HCT116 (cell line): ENCODE data around the gene CYGB.

Experiments used
- CTCF ChIP-seq, 3 experiments: fragments of 200-600 bp in 1 of 3; sonication (generic) in 1 of 3; IDR thresholded peaks in 2 of 3; conservative IDR thresholded peaks in 1 of 3; 2 replicates each; pipeline ENCODE4 v1.5.1; 2012 to 2017; ENCODE audit warnings: low read depth in 2 of 3, low read length in 2 of 3, antibody characterized with exemption in 1 of 3, borderline replicate concordance in 1 of 3, control low read depth in 1 of 3, mild to moderate bottlenecking in 1 of 3, mixed read lengths in 1 of 3, mixed run types in 1 of 3, moderate library complexity in 1 of 3; ENCODE audit not compliant: insufficient read depth in 1 of 3
- EGR1 ChIP-seq: IDR thresholded peaks from 2 replicates; pipeline ENCODE4 v1.6.1; 2012; ENCODE audit warnings: low read depth
- EZH2 ChIP-seq: fragments of 200-600 bp; sonication (generic); IDR thresholded peaks from 2 replicates; pipeline ENCODE4 v1.6.1; 2017; ENCODE audit warnings: antibody characterized with exemption, mixed run types
- EZH2phosphoT487 ChIP-seq: fragments of 200-600 bp; IDR thresholded peaks from 2 replicates; pipeline ENCODE4 v1.6.1; 2018; ENCODE audit warnings: antibody characterized with exemption, borderline replicate concordance
- MAX ChIP-seq: IDR thresholded peaks from 2 replicates; pipeline ENCODE4 v1.6.1; 2012
- POLR2A ChIP-seq: IDR thresholded peaks from 2 replicates; pipeline ENCODE4 v1.7.0; 2011; ENCODE audit warnings: borderline replicate concordance; ENCODE audit not compliant: insufficient read depth, insufficient read length; ENCODE audit errors: extremely low read depth
- POLR2AphosphoS5 ChIP-seq: IDR thresholded peaks from 2 replicates; pipeline ENCODE4 v1.6.1; 2011; ENCODE audit warnings: mild to moderate bottlenecking, low read depth, low read length, moderate library complexity
- REST ChIP-seq: IDR thresholded peaks from 2 replicates; pipeline ENCODE4 v1.6.1; 2012; ENCODE audit warnings: low read depth
- YY1 ChIP-seq: IDR thresholded peaks from 2 replicates; pipeline ENCODE4 v1.6.1; 2011; ENCODE audit warnings: low read length, low read depth, moderate library complexity, mild to moderate bottlenecking; ENCODE audit not compliant: insufficient replicate concordance; ENCODE audit errors: extremely low read depth
- ZNF274 ChIP-seq: fragments of 200-500 bp; sonication (Bioruptor generic); IDR thresholded peaks from 2 replicates; pipeline ENCODE4 v1.6.1; 2014; ENCODE audit warnings: mild to moderate bottlenecking, low read depth, low read length, inconsistent platforms

GRCh38 chr17:76495663-76496400 lies 41.7 kb downstream of the CYGB start:
- no peak for TF ChIP-seq CTCF (IDR thresholded peaks at IDR 0.05 in 2 of 3, conservative IDR thresholded peaks at IDR 0.05 in 1 of 3; ENCODE audit: borderline replicate concordance in 1 of 3, insufficient read depth in 1 of 3, low read depth in 2 of 3, low read length in 2 of 3)
- TF ChIP-seq POLR2AphosphoS5: no peak
- no peak for TF ChIP-seq REST
- no peak for TF ChIP-seq EGR1
- no peak for TF ChIP-seq YY1
- TF ChIP-seq MAX: no peak
- no peak for TF ChIP-seq POLR2A
- no peak for TF ChIP-seq EZH2
- no peak for TF ChIP-seq ZNF274
- no peak for TF ChIP-seq EZH2phosphoT487
